ENCODE measurements around the gene KCNIP1.

KCNIP1 gene

GRCh38 chr5:170563824-170564567, 60.2 kb downstream of the KCNIP1 start:
- DNase-seq (ENCODE audit: low spot score), result no peak

GRCh38 chr5:170565072-170565471, 61.3 kb downstream of the KCNIP1 start:
- DNase-seq (ENCODE audit: low spot score), result no peak

DNA sequence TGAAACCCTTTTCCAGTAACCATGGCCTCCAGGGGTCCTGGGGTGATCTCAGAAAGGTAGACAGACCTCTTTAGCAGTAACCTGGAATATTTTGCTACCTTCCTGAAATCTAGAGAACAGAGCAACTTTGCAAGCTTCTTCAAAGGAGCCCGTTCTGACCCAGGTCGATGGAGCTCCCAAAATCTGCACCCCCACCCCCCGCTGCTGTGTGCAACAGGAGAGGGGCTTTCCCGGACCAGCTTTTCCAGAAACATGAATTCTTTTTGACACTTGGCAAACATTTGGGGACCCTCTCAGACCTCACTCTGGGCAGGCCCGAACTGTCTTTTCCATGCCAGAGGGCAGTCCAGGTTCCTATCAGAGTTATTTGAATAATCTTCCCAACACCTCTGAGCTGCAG, 65.3 kb downstream of the KCNIP1 start:
- no peak for DNase-seq (ENCODE audit: low spot score)

DNA sequence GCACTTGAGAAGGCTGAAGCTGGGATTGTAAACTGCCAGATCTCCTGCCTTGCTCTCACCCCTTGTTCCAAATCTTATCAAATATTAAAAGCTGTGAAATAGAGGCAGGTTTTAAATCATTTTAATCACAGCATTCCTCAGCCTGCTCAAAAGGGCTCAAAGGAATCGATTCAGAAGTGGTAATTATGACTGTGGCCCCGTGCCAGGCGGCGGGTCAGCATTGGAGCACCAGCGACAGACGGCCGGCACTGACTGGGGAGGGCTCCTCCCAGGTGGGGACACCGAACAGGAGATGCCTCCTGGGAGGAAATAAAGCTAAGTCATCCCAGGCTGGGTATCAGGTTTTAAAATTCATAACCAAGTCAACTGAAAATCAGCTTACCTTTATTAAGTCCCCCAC, 66.7 kb downstream of the KCNIP1 start:
- DNase-seq (ENCODE audit: low spot score), result peak; percentile 23

DNA sequence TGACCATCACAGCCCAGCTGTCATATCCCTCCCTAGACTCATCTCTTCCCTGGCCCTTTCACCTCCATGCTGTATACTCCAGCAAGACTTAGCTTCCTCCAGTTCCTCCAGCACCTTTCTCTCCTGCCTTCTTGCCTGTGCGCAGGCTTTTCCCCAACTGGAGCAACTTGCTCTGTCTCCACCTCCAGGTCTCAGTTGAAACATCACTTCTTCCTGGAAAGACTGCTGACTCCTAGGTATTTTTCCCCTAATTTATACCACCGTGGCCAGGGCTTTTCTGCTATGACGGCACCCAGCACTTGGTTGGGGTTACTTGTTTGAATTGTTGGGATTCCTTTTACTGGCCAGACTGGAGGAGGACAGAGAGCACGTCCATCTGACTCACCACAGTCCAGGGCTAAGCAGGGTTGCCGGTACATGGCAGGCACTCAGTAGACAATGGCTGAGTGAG, 67.5 kb downstream of the KCNIP1 start:
- DNase-seq (ENCODE audit: low spot score), result peak; percentile 99

- DNase-seq (ENCODE audit: low spot score), result peak; percentile 91
These were observed 68.3 kb downstream of the KCNIP1 start for GRCh38 chr5:170571875-170572852.

- DNase-seq (ENCODE audit: low spot score), result peak; percentile 51
These were observed 69.3 kb downstream of the KCNIP1 start for GRCh38 chr5:170573114-170573513.

DNA sequence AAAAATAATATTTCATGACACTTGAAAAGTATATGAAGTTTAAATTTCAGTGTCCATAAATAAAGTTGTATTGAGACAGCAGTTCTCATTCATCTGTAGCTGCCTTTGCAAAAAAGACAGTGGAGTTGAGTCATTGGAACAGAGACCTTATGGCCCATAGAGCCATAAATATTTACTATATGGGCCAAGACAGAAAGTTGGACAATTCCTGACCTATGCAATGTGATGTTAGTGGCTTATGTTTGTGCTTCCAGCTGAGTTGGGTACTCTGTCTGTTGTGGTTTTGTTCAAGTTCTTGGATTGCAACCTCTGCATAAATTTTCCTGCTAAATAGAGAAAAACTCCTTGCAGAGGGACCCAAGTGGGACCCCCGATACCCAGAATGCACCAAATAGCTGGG, 69.8 kb downstream of the KCNIP1 start:
- no peak for DNase-seq (ENCODE audit: low spot score)

DNA sequence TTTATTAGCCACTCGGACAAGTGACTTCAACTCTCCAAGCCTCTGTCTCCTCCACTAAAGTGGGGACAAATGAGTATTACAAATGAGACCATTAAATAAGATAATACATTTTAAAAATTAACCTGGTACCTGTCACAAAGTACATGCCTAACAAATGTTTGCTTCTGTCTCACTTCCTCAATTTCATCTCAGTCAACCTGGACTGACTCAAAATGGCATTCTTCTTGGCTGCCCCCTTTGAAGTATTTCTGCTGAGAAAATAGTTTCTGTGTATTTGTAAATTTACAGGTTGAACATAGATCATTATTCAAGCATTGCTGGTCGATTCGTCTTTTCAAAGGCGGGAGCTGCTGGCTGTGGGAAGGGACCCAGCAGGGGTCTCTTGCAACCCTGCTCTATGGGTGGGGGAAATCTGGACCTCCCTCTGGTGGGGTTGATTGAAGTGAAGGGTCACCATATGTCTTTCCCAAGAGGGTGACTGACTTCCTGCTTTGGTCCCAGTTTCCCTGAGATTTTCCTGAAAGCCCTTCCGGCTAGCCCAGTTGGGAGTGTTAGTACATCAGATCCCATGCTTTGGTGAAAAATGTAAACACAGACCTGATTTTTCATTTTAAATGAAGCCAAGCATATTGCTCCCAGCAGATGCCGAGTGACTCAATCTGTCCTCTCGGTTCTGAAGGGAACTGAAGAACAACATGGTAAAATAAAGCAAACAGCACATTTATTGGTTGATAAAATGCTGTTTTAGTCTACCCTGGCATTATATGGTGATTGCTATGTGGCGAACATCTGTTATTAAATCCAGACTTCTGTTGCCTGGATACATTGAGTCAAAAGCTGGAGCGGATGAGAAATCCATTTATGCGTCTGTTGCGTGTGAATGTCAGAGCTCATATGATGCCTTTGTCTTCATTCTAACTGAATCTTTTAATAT, 73.0 kb downstream of the KCNIP1 start:
- DNase-seq (ENCODE audit: low spot score), result no peak

DNA sequence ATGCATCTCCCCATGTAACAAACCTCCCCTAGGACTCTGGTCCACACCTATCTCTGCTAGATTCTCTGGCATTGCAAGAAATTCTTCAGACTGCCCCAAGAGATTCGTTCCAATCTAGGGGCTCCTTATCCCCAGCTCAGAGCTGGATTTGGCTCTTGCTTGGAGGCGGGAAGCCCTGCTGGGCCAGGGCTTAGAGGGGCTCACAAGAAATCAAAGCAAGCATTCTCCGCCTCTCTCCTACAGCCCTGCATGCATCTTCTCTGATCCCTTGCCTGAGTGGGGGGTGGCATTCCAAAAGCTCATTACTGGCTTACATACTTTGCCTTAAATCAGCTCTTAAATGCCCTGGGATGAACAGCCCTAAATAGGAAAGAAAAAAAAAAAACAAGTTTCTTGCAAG, 75.8 kb downstream of the KCNIP1 start:
- no peak for DNase-seq (ENCODE audit: low spot score)

- no peak for DNase-seq (ENCODE audit: low spot score)
These were observed 77.4 kb downstream of the KCNIP1 start for GRCh38 chr5:170581211-170581610.

GRCh38 chr5:170582644-170583330, 79.0 kb downstream of the KCNIP1 start:
- no peak for DNase-seq (ENCODE audit: low spot score)

- no peak for DNase-seq (ENCODE audit: low spot score)
These were observed 80.2 kb downstream of the KCNIP1 start for GRCh38 chr5:170584003-170584402.

DNA sequence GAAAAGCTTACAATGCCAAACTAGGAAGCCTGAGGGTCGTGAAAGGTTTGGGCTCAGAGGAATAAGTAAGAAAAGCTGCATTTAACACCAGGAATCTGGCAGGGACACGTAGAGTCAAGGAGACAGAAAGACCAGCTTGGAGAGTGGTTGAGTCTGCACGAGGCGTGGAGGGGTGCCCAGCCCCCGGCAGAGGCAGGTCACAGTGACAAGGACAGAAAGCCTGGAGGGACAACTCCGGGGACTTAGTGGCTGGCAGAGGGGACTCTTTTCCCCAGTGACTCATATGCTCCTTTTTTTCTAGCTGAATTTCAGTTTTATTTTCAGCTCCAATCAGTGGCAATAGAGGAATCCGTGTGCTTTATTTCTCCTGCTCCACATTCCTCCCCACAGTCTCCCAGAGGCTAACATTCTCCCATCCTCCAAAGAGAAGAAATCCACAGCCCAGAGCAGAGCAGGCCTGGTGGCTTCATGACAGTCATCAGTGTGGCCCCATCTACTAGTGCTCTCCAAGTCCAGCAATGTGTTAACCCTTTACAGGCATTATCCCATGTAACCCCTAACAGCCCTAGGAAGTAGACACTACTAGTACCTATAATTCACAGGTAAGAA, 80.7 kb downstream of the KCNIP1 start:
- DNase-seq (ENCODE audit: low spot score), result no peak

DNA sequence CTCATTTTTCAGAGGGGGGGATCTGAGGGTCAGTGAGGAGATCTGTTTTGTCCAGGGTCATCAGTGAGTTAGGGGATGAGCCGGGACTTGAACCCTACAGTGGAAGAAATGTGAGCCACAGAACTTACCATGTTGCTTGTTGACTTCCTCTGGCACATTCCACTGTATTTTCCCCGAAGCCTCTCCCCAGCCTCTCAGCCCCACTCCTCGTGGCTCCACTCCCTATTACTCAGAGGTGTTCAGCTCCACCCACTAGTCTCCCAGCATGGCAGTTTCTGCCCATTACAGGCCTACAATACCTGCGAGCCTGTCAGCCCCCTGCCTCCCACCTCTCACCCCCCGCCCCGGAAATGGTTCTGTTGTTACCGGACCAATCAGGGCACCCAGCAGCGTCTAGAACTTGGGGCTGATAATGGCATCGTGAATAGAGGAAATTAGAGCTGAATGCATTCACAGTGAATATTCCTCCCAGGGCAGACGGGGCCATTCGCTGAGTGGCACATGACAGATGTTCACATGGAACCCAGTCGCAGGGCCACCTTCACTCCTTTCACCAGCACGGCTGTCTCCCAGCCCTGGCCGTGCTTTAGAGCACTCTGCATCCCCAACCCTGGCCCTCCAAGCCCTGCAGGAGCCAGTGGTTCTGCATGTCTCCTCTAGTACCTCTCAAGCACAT, 81.6 kb downstream of the KCNIP1 start:
- DNase-seq (ENCODE audit: low spot score), result peak; percentile 42

GRCh38 chr5:170587808-170588207, 84.0 kb downstream of the KCNIP1 start:
- DNase-seq (ENCODE audit: low spot score), result no peak

DNA sequence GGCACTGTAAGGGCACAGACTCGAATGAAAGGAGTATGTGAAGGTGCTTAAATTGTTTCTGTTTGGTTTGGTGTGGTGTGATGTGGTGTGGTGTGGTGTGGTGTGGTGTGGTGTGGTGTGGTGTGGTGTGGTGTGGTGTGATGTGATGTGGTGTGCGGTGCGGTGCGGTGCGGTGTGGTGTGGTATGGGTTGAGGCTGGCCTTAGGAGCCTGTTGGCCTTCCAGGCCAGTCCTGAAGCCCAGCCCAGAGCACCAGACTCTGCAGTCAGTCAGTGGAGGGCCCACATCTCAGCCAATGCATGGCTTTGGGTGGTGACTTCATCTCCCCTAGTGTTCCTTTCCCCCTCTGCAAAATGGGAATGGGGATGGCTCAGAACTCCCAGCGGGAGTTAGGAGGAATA, 85.8 kb downstream of the KCNIP1 start:
- no peak for DNase-seq (ENCODE audit: low spot score)

DNA sequence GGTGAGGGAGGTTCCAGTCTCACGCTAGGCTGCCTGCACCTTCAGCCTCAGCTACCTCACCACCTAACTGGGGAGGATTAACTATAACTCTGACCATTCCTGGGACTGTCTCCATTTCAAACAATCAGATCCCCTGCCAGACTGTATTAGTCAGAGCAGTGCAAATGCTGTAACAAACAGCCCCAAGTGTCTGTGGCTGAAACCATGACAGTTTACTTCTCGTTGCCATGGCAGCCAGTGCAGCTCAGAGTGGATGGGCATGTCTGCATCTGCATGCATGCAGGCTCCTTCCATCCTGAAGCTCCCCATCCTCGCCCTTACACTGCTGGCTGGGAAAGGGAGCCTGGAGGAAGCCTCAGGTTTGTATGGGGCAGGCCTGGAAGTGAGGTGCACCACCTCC, 86.7 kb downstream of the KCNIP1 start:
- peak; percentile 31 for DNase-seq (ENCODE audit: low spot score)

- peak; percentile 74 for DNase-seq (ENCODE audit: low spot score)
These were observed 87.2 kb downstream of the KCNIP1 start for GRCh38 chr5:170591054-170591453.

DNA sequence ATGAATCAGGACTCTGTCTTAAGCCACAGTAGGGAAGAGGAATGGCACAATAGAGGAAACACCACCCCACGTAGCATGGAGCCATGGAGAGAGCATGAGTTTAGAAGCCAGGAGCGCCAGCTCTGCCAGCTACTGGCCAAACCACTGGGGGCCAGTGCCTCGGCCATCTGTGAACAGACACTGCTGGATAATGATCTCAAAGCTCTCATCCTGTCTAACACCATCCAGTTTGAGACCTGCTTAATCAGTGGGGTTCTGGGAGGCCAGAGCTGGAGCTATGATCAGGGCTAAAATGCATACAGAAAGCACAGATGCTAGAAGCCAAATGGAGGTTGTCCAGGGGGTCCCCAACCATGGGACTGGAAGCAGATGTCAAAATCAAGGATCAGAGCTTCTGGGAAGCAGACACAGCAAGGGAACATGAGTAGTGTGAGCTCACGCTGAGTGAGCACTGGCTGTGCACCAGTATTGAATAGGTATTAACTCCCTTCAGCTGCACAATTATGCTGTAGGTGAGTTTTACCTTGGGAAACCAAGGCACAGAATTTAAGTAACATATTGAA, 92.7 kb downstream of the KCNIP1 start:
- DNase-seq (ENCODE audit: low spot score), result no peak

Measured in kidney tubule cell (primary cell).